DLD1 (cell line): ENCODE results near the gene ENTHD1.
"Not testable (repeated sequence)": the region's sequence is repeated elsewhere in the genome, so short reads cannot be mapped to it uniquely, and the experiment has no call there.

Experiments used
- in situ Hi-C: cut with HindIII; loops from 2 replicates; pipeline ENCODE4 v1.10.0; 2017; ENCODE audit warnings: low sequenced_read_pairs

ENTHD1 gene

DNA sequence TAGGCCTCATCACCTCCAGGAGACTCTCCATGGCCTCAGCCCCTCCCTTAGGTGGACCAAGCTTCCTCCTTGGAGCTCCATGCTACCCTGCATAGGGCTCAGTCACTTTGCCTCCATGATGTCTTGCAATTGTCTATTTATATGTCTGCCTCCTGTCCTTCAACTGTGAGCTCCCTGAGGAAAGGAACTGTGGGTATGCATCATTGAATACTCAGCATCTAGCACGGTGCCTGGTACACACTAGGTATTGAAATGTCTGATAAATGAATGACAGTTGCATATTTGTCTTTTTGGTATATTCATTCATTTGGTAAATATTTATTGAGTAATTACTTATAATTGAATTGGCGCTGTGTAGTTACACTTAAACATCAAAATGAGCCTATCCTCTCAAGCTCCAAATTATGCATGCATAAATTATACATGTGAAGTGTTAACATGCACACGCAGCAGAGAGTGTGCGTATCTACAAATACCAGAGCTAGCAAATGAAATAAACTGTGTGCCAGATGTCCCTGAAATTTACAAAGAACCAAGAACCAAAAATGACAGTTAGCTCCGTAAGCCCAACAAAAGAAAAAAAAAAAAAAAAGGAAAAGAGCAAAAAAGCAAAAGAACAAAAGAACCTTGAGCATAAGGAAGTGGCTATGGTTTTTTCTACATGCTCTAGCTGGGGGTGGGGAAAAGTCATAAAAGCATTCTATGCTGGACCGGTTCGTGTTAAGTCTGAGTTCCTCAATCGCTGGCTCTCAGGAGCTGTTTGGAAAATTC is 32.5 kb upstream of the ENTHD1 start:
- in situ Hi-C loops, result no loop called here

DNA sequence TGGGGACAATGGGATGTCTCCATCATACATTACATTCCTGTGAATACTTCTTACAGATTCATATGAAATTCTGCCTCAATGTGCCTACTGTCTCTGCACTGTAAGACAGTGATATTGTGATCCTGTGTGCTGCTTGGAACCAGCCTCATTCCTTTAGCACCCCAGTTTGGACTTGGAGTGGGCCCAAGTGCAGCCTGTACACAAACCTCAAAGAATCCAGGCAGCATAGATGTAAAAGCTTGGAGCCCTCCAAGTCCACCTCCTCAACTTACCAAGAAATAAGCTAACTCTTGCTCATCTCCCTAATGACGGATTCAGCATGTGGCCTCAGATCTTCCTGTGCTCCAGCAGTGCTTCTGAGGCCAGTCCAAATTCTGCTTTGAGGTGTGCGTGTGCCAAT is 31.7 kb upstream of the ENTHD1 start:
- in situ Hi-C loops, result no loop called here

DNA sequence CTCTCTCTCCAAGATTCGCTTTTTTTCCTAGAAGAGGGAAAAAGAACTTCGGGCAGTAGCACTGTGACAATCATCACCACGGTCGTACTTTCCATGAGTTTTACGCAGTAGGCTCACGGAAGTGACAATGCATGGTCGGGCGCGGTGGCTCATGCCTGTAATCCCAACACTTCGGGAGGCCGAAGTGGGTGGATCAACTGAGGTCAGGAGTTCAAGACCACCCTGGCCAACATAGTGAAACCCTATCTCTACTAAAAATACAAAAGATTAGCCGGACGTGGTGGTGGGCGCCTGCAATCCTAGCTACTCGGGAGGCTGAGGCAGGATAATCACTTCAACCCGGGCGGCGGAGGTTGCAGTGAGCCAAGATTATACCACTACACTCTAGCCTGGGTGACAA is 30.7 kb upstream of the ENTHD1 start:
- in situ Hi-C loops, result no loop called here

- in situ Hi-C loops, result no loop called here
These were observed 30.1 kb upstream of the ENTHD1 start for GRCh38 chr22:39923696-39924095.

DNA sequence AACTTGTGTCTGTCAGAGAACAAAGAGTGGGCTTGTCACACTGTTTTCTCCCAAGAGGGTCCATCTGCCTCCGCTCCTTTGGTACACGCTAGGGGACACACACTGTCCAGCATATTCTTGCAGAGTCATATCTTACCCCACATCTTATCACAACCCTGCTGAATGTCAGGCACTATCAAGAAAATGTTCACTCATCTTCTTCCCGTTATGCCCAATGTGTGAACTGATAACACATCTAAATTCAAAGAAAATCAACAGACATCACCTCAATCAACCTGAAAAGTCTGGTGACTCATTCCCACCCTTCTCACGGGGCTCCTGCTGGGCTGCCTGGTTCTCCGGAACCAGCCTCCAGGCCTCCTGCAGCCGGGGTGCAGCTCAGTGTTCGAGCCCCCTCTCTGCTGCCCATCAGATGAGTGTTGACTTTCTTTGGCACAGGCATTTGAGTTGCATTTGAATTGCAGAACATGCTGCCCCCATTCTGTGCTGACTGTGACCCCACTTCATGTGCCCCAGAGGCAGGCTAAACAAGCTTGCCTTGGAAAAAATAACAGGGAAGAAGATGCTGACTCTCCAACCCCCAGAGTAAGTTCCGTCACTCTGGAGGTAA is 26.7 kb upstream of the ENTHD1 start:
- in situ Hi-C loops, result no loop called here

GRCh38 chr22:39917776-39918495 is 24.4 kb upstream of the ENTHD1 start:
- in situ Hi-C loops, result no loop called here

DNA sequence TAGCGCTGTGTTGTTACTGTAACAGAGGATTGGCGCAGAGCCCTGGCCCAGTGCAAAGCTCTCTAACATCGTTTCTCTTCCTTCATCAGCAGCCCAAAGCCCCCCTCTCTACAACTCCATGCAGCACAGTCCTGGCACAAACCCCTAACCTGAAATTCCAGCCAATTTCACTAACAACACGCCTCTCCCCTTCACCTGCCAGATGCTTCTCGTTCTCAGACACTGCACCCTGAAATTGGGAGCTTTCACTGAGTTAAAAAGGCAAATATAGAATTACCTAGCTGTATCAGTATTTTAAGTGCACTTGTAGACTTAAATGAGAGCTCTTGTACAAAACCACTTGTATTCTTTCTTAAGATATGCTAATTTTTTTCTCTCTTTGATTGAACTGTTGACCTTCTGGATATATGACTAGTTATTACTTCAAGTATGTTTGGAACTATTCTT is 23.7 kb upstream of the ENTHD1 start:
- in situ Hi-C loops, result no loop called here

GRCh38 chr22:39916496-39916895 is 22.9 kb upstream of the ENTHD1 start:
- in situ Hi-C loops, result no loop called here

DNA sequence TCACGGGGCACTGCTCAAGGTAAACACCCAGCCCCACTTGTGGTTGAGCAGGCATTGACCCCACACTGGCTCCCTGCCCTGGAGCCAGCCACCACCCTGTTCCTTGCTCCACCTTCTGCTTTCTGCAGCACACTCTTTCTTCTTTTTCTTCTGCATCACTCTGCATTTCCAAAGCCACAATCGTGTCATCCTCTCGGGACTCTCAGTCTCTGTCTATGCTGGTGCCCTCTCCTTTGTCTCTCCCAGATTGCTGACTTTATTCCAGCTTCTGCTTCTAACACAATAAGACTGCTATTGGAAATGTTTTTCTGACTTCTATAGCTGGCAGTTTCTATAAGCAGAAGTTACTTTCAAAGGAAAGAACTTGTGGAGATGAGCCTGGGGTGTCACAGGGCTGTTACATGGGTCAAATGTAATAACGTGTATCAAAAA is 21.8 kb upstream of the ENTHD1 start:
- in situ Hi-C loops, result no loop called here

GRCh38 chr22:39914584-39914983 is 21.0 kb upstream of the ENTHD1 start:
- in situ Hi-C loops, result no loop called here

- in situ Hi-C loops, result no loop called here
These were observed 20.3 kb upstream of the ENTHD1 start for GRCh38 chr22:39913886-39914285.

- in situ Hi-C loops, result no loop called here
These were observed 19.8 kb upstream of the ENTHD1 start for GRCh38 chr22:39913321-39913720.

DNA sequence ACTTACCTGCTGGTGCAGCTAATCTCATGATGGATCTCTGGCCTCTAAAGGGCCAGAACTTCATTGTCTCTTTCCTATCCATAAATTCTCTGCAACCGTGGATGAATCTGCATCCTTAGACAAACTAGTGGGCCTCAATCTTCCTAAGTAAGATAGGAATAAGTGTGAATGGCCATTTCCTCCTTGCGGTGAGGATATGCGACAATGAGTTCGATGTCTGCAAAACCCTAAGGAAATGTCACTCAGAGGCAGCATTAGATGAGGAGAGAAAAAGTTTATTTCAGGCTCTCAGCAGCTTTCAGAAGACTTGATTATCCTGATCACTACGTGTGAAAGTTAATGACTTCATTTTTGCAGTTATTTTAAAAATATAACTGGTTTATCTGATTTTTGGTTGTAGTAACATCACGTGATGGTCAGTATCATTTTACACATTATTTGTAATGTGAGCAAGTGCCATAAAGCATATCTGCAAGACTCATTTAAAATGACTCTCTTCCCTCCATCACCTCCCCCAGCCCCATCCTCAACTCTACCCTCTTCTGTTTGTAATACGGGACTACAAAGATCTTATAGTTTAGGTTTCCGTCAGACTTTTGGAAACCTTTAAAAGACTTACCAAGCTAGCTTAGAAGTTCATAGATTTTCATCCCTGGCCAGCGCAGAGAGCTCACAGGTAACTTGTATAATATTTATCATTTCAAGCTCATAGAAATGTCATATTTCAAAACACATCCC is 17.5 kb upstream of the ENTHD1 start:
- in situ Hi-C loops, result no loop called here

DNA sequence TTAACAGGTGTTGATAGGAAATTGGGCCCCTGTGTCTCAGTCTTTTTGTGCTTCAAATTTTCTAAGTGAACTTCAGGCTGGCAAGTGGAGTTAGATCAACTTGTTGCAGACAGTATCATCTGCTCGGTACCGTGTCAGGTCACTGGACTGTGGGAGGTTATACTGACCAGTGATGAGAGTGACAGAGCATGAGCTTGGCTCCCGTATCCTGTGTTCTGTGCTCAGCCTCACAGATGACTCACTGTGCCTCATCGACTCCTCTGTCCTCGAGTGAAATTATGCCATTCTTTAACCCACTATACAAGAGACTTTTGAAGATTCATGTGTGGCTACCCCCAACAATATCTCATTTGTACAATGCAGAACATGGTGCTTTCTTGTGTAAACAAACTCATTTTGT is 15.2 kb upstream of the ENTHD1 start:
- in situ Hi-C loops, result no loop called here

- in situ Hi-C loops, result no loop called here
These were observed 14.6 kb upstream of the ENTHD1 start for GRCh38 chr22:39908136-39908535.

DNA sequence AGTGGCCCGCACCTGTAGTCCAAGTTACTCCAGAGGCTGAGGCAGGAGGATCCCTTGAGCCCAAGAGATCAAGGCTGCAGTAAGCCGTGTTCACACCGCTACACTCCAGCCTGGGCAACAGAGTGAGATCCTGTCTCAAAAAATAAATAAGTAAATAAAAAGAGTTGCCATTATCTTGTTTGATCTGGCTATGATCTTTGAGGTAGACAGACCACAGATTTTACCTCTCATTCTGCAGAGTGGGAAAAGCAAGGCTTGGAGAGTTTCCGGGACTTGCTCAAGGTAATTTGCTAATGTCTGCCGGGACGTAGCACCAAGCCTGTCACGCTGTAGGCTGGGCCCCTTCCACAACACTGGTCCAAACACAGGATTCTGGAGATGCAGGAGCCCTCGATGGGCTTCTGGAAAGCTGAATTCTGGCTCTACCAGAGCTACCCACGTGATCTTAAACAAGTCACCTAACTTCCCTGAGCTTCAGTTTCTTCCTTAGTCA is 14.1 kb upstream of the ENTHD1 start:
- in situ Hi-C loops, result no loop called here

GRCh38 chr22:39907047-39907446 is 13.5 kb upstream of the ENTHD1 start:
- in situ Hi-C loops, result no loop called here

- in situ Hi-C loops, result no loop called here
These were observed 12.6 kb upstream of the ENTHD1 start for GRCh38 chr22:39906207-39906606.

- in situ Hi-C loops, result no loop called here
These were observed 12.1 kb upstream of the ENTHD1 start for GRCh38 chr22:39905687-39906086.

DNA sequence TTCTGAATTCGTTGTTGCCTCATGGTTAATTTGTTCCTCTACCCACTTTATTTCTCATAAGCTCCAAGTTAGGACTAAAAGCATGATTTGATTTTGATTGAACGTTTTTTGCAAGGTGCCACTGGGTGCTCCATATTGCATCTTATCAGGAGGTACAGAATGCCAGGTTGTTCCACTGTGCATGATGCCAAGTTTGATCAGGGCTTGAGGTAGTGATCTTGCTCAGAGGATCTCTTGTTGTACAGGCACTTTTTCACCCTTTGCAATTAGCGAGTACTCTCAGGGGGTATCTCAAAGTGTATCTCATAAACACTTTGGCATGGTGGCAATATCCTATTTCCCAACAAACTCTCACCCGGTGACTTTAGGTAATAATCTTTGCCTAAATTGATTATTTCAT is 11.3 kb upstream of the ENTHD1 start:
- in situ Hi-C loops, result no loop called here

- in situ Hi-C loops, result not testable (repeated sequence)
These were observed 10.5 kb upstream of the ENTHD1 start for GRCh38 chr22:39904024-39904423.
